Measurements from ENCODE around the gene PTGES2.

The PTGES2 gene

DNA sequence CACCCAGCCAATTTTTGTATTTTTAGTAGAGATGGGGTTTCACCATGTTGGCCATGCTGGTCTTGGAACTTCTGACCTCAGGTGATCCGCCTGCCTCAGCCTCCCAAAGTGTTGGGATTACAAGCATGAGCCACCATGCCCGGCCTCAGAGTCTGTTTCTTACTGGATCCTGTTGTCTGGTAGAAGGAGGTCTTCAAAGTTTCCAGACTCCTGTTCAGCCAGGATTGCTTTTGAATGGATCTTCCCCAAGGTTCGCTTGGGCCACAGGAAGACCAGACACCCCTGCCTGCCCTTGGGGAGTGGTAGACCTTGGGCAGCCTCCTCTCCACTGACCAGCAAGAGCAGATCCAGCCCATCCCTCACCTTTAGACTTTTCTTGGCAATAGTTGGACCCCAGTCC, 14.1 kb upstream of the PTGES2 start:
- no peaks in the 10 kb centered on the region for H3K9me2 ChIP-seq (replicated peaks; ENCODE audit: control insufficient read depth, low read length)
- TF ChIP-seq EZH2phosphoT487 (IDR thresholded peaks at IDR 0.05; ENCODE audit: borderline replicate concordance, low read length), result no peak
- TF ChIP-seq, protein P1, sequence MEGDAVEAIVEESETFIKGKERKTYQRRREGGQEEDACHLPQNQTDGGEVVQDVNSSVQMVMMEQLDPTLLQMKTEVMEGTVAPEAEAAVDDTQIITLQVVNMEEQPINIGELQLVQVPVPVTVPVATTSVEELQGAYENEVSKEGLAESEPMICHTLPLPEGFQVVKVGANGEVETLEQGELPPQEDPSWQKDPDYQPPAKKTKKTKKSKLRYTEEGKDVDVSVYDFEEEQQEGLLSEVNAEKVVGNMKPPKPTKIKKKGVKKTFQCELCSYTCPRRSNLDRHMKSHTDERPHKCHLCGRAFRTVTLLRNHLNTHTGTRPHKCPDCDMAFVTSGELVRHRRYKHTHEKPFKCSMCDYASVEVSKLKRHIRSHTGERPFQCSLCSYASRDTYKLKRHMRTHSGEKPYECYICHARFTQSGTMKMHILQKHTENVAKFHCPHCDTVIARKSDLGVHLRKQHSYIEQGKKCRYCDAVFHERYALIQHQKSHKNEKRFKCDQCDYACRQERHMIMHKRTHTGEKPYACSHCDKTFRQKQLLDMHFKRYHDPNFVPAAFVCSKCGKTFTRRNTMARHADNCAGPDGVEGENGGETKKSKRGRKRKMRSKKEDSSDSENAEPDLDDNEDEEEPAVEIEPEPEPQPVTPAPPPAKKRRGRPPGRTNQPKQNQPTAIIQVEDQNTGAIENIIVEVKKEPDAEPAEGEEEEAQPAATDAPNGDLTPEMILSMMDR (IDR thresholded peaks at IDR 0.05; ENCODE audit: low read depth, low read length, poor library complexity, severe bottlenecking), result no peak
- H4K20me1 ChIP-seq (ENCODE audit: control insufficient read depth, insufficient read depth, low read depth, low read length), result no peaks in the 10 kb centered on the region
- H3K79me2 ChIP-seq (ENCODE audit: control insufficient read depth, low read length), result no peaks in the 10 kb centered on the region
- no peak overlapping the region for H3K27ac ChIP-seq (ENCODE audit: low read depth, low read length)
- no peak overlapping the region for H3K4me2 ChIP-seq (ENCODE audit: low read length)
- H3K4me1 ChIP-seq (ENCODE audit: control insufficient read depth, low read length), result no peaks in the 10 kb centered on the region
- no peaks in the 10 kb centered on the region for H3F3A ChIP-seq (ENCODE audit: control insufficient read depth, insufficient read depth)
- no peaks in the 10 kb centered on the region for H3K36me3 ChIP-seq (ENCODE audit: control insufficient read depth, low read length)
- no peak overlapping the region for H3K4me3 ChIP-seq (ENCODE audit: low read length)
- H3K27me3 ChIP-seq (ENCODE audit: control insufficient read depth, low read length), result peaks cover 6% of the 10 kb centered on the region
- no peaks in the 10 kb centered on the region for H3K9me3 ChIP-seq (ENCODE audit: control insufficient read depth, insufficient read depth, low read length)

DNA sequence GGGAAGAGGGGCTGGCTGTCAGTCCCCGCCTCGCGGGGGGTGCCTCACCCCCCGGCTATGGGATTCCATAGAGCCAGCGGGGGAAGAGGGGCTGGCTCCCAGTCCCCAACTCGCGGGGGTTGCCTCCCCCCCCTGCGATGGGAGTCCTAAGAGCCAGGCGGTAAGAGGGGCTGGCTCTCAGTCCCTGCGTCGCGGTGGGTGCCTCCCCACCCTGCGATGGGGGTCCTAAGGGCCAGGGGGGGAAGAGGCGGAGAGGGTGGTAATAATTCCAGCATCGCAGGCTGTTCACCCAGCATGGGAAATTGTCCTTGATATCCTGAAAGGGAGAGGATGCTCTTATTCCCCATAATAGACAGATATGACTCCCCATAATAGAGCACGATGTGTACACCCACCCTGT, 12.1 kb upstream of the PTGES2 start:
- Histone ChIP-seq H3F3A (ENCODE audit: control insufficient read depth, insufficient read depth) (no peaks in the 10 kb centered on the region), H3K4me3 (ENCODE audit: low read length) (no peak overlapping the region), H3K27ac (ENCODE audit: low read depth, low read length) (no peak overlapping the region), H3K4me2 (ENCODE audit: low read length) (no peak overlapping the region), H4K20me1 (ENCODE audit: control insufficient read depth, insufficient read depth, low read depth, low read length) (no peaks in the 10 kb centered on the region), H3K79me2 (ENCODE audit: control insufficient read depth, low read length) (no peaks in the 10 kb centered on the region), H3K9me3 (ENCODE audit: control insufficient read depth, insufficient read depth, low read length) (no peaks in the 10 kb centered on the region), H3K27me3 (ENCODE audit: control insufficient read depth, low read length) (peaks cover 17% of the 10 kb centered on the region), H3K36me3 (ENCODE audit: control insufficient read depth, low read length) (no peaks in the 10 kb centered on the region), H3K9me2 (replicated peaks; ENCODE audit: control insufficient read depth, low read length) (no peaks in the 10 kb centered on the region), H3K4me1 (ENCODE audit: control insufficient read depth, low read length) (no peaks in the 10 kb centered on the region)
- TF ChIP-seq, protein P1 (IDR thresholded peaks at IDR 0.05; ENCODE audit: low read depth, low read length, poor library complexity, severe bottlenecking), result no peak
- TF ChIP-seq EZH2phosphoT487 (IDR thresholded peaks at IDR 0.05; ENCODE audit: borderline replicate concordance, low read length), result no peak

DNA sequence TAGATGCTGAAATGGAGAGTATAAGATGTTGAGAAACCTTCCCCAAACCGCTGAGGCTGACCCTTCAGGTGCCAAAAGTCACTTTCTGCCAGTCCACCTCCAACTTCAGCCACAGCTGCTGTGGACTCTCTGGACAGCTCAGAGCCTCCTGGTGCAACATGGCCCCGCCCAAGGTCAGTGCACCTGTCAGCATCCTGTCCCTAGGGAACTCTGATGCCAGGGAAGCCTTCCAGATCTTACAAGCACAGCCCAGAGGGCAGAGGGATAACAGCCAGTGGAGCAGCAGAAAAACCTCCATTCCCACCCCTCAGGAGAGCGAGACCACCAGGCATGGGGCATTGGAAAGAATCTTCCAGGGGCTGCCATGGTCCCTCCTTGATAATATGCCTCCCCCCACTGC, 10.5 kb upstream of the PTGES2 start:
- no peak overlapping the region for H3K4me2 ChIP-seq (ENCODE audit: low read length)
- peaks cover 24% of the 10 kb centered on the region for H3K27me3 ChIP-seq (ENCODE audit: control insufficient read depth, low read length)
- H3K9me2 ChIP-seq (replicated peaks; ENCODE audit: control insufficient read depth, low read length), result no peaks in the 10 kb centered on the region
- H3K9me3 ChIP-seq (ENCODE audit: control insufficient read depth, insufficient read depth, low read length), result no peaks in the 10 kb centered on the region
- H3K79me2 ChIP-seq (ENCODE audit: control insufficient read depth, low read length), result no peaks in the 10 kb centered on the region
- no peaks in the 10 kb centered on the region for H3F3A ChIP-seq (ENCODE audit: control insufficient read depth, insufficient read depth)
- H3K4me3 ChIP-seq (ENCODE audit: low read length), result no peak overlapping the region
- H3K27ac ChIP-seq (ENCODE audit: low read depth, low read length), result no peak overlapping the region
- TF ChIP-seq EZH2phosphoT487 (IDR thresholded peaks at IDR 0.05; ENCODE audit: borderline replicate concordance, low read length), result no peak
- TF ChIP-seq, protein P1 (IDR thresholded peaks at IDR 0.05; ENCODE audit: low read depth, low read length, poor library complexity, severe bottlenecking), result no peak
- no peaks in the 10 kb centered on the region for H4K20me1 ChIP-seq (ENCODE audit: control insufficient read depth, insufficient read depth, low read depth, low read length)
- H3K4me1 ChIP-seq (ENCODE audit: control insufficient read depth, low read length), result no peaks in the 10 kb centered on the region
- H3K36me3 ChIP-seq (ENCODE audit: control insufficient read depth, low read length), result no peaks in the 10 kb centered on the region
